Spinal cord (tissue), 10 donors: ENCODE data around the gene NLGN1. TPM values are rescaled to one million over a fixed set of nuclear protein-coding genes. Genes with fewer than 3 reads are reported as not detected.

ENCODE experiments used
- DNase-seq, 6 donors: peaks; one replicate each; pipeline versions ENCODE4 v3.0.0 to v3.0.0-alpha.2; 2013 to 2015; ENCODE audit warnings: low spot score in 6 of 6, low read depth in 4 of 6
- H3K27ac ChIP-seq: one replicate; pipeline ENCODE4 v1.5.1; 2013; ENCODE audit warnings: low read depth, low read length, control low read depth
- H3K27me3 ChIP-seq: one replicate; pipeline ENCODE4 v1.6.1; 2013; ENCODE audit warnings: low read length; ENCODE audit not compliant: control insufficient read depth, insufficient read depth
- H3K36me3 ChIP-seq: one replicate; pipeline ENCODE4 v1.6.1; 2013; ENCODE audit warnings: low read length; ENCODE audit not compliant: control insufficient read depth, insufficient read depth
- H3K4me1 ChIP-seq: one replicate; pipeline ENCODE4 v1.6.1; 2013; ENCODE audit warnings: low read length; ENCODE audit not compliant: control insufficient read depth, insufficient read depth
- H3K4me3 ChIP-seq: one replicate; pipeline ENCODE4 v1.5.1; 2013; ENCODE audit warnings: low read depth, low read length, control low read depth
- H3K9me3 ChIP-seq: one replicate; pipeline ENCODE4 v1.6.1; 2013; ENCODE audit warnings: low read length; ENCODE audit not compliant: control insufficient read depth, insufficient read depth
- WGBS: methylation state at CpG from one replicate; pipeline ENCODE4 v1.1.5; 2013; ENCODE audit warnings: missing lambda C conversion rate; ENCODE audit not compliant: insufficient coverage; 5-methylcytosine and 5-hydroxymethylcytosine counted together
- polyA plus RNA-seq, 2 donors: library from polyadenylated mRNA; unstranded; fragments of 120-200 nt; gene quantifications; one replicate each; pipeline ENCODE4 v1.2.1, GENCODE V29; 2013; ENCODE audit not compliant: insufficient read length in 2 of 2
- total RNA-seq, 2 donors: library from RNA; depleted of rRNA in 1 of 2; stranded (reverse); fragments of 120-200 nt in 1 of 2; fragments of >200 nt in 1 of 2; gene quantifications; one replicate each; pipeline versions ENCODE4 v1.2.3 to v1.2.4, GENCODE V29; 2013 to 2014
- donor health status: healthy.

The NLGN1 gene
- total and polyA plus RNA-seq, 4 donors, result 18.9 to 81.2 (median 40.0) TPM

DNA sequence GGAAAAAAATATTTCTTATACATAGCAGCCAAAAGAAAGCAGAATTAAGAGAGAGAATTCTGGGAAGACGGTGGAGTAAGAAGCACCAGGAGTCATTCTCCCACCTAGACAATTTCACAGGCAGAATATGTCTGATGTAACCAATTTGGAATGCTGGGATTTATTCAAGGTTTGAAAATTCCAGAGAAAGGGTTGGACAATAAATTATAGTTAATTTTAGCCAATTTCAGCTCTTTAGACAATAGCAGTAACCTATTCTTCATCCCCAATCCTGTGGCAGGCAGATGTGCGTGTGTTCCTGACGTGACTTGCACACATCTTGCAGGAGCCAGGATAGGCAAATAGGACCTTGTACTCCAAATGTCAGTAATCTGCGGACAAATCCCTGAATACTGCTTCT, 920.6 kb downstream of the NLGN1 start:
- Histone ChIP-seq H3K4me1 (no peaks in the 10 kb centered on the region), H3K9me3 (no peaks in the 10 kb centered on the region), H3K4me3 (no peak overlapping the region), H3K36me3 (no peaks in the 10 kb centered on the region), H3K27ac (no peak overlapping the region), H3K27me3 (no peaks in the 10 kb centered on the region)
- whole genome bisulfite sequencing, result 100% methylated on average over 2 of the region's 4 CpGs
- DNase-seq, result no peak

DNA sequence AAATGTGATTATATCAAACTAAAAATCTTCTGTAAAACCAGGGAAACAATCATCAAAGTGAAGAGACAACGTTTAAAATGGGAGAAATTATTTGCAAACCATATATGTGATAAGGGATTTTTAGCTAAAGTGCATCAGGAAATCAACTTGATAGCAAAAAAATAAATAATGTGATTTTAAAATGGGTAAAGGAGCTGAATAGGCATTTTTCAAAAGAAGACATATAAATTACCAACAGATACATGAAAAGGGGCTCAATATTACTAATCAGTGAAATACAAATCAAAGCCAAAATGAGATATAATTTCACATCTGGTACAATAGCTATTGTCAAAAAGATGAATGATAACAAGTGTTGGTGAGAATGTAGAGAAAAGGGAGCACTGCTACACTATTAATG, 924.0 kb downstream of the NLGN1 start:
- WGBS, result no CpG with 5 or more reads among the region's 1 CpG
- Histone ChIP-seq H3K36me3 (no peaks in the 10 kb centered on the region), H3K4me3 (no peak overlapping the region), H3K27ac (no peak overlapping the region), H3K4me1 (no peaks in the 10 kb centered on the region), H3K9me3 (no peaks in the 10 kb centered on the region), H3K27me3 (no peaks in the 10 kb centered on the region)
- DNase-seq, result no peak

DNA sequence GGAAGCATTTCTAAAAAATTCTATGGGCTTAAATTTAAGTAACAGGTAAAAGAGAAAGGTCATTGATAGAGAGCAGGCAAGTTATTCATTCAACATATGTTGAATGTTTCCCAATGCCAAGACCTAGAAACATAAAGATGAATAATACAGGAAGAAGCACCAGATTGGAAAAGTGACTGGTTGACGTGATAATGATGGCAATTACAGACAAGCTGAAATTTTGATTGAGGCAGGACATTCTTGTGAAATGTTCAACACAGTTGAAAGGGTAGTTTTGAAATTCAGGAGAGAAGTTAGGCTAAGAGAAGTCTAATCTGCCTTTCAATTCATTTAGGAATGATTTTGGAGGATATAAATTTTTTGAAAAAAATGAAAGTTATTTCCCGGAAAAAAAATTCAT, 925.2 kb downstream of the NLGN1 start:
- Histone ChIP-seq H3K27me3 (no peaks in the 10 kb centered on the region), H3K4me1 (no peaks in the 10 kb centered on the region), H3K36me3 (no peaks in the 10 kb centered on the region), H3K4me3 (no peak overlapping the region), H3K27ac (no peak overlapping the region), H3K9me3 (no peaks in the 10 kb centered on the region)
- DNase-seq, result no peak
- 100% methylated on average over 1 of the region's 2 CpGs for WGBS

DNA sequence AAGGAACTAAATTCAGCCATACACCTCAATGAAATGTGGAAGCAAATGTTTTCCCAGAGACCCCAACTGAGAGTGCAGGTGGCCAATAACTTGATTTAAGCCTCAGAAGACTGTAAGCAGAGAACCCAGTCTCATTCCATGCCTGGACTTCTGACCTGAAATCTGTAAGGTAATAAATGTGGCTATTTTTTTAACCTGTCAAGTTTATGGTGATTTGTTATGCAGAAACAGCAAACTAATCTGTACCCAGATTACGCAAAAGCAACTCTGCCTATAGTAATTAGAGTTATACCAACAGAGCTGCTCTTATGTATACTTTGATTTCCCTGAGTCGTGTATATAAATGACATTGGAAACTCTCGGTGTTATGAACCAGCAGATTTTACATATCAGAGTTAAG, 927.6 kb downstream of the NLGN1 start:
- no CpG with 5 or more reads among the region's 3 CpGs for WGBS
- no peaks in the 10 kb centered on the region for H3K9me3 ChIP-seq

DNA sequence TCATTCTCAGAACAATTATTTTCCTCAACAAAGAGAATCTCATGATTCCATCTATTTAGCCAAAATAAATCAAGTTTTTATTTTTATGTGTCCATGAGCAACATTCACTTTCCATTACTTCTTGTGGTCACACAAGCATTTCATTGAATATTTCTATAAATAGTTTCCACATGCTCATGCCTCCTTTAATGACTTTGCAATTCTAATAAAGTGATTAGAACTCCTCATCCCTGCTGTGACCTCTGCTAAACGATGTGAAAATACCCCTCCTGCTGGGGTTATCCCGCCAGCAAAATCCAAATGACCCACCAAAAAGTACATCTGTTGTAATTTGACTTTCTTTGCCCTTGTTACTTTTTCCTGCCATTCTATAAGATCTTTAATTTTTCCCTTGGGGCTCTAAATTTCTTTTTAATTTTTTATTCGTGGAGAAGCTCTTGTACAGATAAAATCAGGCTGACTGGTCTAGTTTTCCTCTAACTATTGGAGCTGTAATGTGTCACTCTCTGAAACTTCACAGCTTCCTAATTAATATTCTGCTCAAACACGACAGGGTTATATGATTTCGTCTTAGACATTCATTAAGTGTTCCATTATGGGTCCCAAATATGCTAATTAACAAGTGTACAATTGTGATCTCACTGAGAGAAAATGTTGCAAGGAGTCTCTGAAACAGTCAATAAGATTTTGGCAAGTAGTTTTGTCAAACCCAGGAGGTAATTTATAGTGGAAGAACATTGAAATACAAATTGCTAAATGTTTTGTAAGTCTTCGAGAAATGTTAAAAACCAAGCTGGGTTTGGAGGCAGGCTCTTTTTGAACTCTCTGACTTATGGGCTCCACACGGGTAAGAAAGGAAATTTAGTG, 928.5 kb downstream of the NLGN1 start:
- 32% methylated on average over 4 of the region's 7 CpGs for WGBS
- Histone ChIP-seq H3K4me1 (no peaks in the 10 kb centered on the region), H3K9me3 (no peaks in the 10 kb centered on the region), H3K36me3 (no peaks in the 10 kb centered on the region), H3K27ac (no peak overlapping the region), H3K4me3 (no peak overlapping the region), H3K27me3 (no peaks in the 10 kb centered on the region)
- peak in 2 of 6 donors; percentile 52 to 66 for DNase-seq

More for the DNA sequence above, 927.6 kb downstream of the NLGN1 start:
- no peak overlapping the region for H3K4me3 ChIP-seq
- no peaks in the 10 kb centered on the region for H3K4me1 ChIP-seq
- no peaks in the 10 kb centered on the region for H3K27me3 ChIP-seq
- no peak overlapping the region for H3K27ac ChIP-seq
- no peaks in the 10 kb centered on the region for H3K36me3 ChIP-seq
- no peak for DNase-seq

DNA sequence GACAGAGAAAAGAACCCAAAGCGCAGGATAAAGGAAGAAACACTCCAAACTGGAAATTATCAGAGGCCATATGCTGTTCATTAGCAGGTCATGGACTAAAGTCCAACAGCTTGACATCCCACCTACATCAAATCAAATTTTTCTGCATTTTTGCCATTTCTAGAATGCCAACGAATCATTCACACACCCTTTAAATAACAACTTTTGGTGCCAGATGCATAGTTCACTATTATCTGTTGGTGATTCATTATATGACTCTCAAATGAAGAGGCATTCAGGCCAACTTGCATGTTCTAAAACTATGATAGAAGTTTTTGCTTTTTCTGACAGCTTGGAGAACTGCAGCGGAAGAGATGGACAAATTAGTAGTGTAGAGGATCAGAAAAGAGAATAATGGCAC, 931.8 kb downstream of the NLGN1 start:
- H3K27me3 ChIP-seq, result no peaks in the 10 kb centered on the region
- no peaks in the 10 kb centered on the region for H3K9me3 ChIP-seq
- WGBS, result 100% methylated on average over 1 of the region's 3 CpGs
- DNase-seq, result no peak
- no peaks in the 10 kb centered on the region for H3K36me3 ChIP-seq
- no peak overlapping the region for H3K27ac ChIP-seq
- H3K4me1 ChIP-seq, result no peaks in the 10 kb centered on the region
- H3K4me3 ChIP-seq, result no peak overlapping the region

DNA sequence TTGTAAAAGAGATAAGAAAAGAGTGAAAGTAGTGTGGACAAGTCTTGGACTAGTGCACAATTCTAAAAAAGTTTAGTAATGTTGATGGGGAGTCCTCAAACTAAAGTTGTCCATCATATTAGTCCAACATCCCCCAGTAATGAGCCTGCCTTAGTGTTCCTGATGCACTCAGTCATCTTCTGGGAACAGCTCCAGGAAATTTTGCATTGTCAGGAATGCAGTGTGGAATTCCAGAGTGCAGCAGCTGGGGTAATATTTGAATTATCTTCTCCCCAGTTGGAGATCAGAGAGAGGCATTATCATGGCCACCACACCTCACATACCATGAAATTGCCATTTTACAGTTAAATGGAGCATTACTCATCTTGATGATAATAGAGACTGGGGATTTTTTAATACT, 932.8 kb downstream of the NLGN1 start:
- no peaks in the 10 kb centered on the region for H3K4me1 ChIP-seq
- no peaks in the 10 kb centered on the region for H3K27me3 ChIP-seq
- H3K36me3 ChIP-seq, result no peaks in the 10 kb centered on the region
- no peak overlapping the region for H3K27ac ChIP-seq
- H3K9me3 ChIP-seq, result no peaks in the 10 kb centered on the region
- DNase-seq, result no peak
- H3K4me3 ChIP-seq, result no peak overlapping the region

DNA sequence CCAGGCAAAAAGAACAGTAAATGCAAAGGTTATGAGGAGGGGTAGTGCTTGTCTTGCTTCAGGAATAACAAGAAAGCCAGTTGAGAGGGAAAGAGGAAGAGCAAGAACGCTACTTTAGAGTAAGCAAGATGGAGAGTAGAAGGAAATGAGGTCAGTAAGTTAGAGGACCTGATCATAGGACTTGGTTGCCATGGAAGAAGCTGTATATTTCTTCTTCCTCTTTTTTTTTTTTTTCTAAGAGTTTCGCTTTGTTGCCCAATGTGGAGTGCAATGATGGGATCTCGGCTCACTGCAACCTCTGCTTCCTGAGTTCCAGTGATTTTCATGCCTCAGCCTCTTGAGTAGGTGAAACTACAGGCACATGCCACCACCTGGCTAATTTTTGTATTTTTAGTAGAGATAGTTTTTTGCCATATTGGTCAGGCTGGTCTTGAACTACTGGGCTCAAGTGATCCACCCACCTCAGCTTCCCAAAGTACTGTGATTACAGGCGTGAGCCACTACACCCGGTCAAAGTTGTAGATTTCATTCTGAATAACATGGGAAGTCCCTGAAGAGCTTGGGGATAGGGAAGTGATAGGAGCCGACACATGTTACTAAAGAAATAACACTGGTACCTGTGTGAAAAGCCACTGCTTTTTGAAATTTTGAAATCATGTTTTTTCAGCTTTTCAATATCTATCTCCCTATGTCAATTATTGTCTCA, 933.7 kb downstream of the NLGN1 start:
- 100% methylated on average over 1 of the region's 6 CpGs for WGBS
- no peaks in the 10 kb centered on the region for H3K4me1 ChIP-seq

DNA sequence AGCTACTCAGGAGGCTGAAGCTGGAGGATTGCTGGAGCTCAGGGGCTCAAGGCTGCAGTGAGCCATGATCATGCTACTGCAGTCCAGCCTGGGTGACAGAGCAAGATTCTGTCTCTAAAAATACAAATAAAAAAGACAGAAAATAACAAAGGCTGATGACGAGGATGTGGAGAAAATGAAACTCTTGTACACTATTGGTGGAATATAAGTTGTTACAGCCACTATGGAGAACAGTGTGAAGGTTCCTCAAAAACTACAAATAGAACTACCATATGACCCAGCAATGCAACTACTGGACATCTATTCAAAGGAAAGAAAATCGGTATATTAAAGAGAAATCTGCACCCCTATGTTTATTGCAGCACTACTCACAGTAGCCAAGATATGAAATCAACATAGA, 934.8 kb downstream of the NLGN1 start:
- DNase-seq, result no peak
- H3K27me3 ChIP-seq, result no peaks in the 10 kb centered on the region
- no peaks in the 10 kb centered on the region for H3K36me3 ChIP-seq
- no CpG with 5 or more reads among the region's 2 CpGs for WGBS
- H3K4me3 ChIP-seq, result no peak overlapping the region
- no peaks in the 10 kb centered on the region for H3K9me3 ChIP-seq
- no peak overlapping the region for H3K27ac ChIP-seq
- no peaks in the 10 kb centered on the region for H3K4me1 ChIP-seq

More for the DNA sequence above, 933.7 kb downstream of the NLGN1 start:
- no peak for DNase-seq
- Histone ChIP-seq H3K27me3 (no peaks in the 10 kb centered on the region), H3K4me3 (no peak overlapping the region), H3K9me3 (no peaks in the 10 kb centered on the region), H3K27ac (no peak overlapping the region), H3K36me3 (no peaks in the 10 kb centered on the region)

DNA sequence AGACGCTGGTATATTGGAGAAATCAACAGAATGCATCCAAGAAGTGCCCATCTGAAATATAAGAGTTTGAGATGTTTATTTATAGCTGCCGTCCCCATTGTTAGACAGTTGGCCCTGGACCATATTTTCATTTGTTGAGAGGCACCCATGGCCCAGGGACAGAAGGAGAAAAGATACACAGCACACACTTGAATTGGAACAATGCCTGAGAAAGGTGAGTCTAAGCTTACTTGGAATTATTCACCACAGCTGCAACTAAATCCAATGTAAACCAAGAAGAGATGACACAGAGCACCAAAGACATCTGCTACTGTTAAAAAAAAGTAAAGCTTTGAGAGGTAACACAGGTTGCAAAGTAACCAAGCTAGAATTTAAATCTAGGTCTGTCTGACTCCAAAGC, 936.1 kb downstream of the NLGN1 start:
- H3K27me3 ChIP-seq, result no peaks in the 10 kb centered on the region
- no peak overlapping the region for H3K27ac ChIP-seq
- no peak overlapping the region for H3K4me3 ChIP-seq
- H3K4me1 ChIP-seq, result no peaks in the 10 kb centered on the region
- DNase-seq, result no peak
- WGBS, result 100% methylated on average over 1 of the region's 2 CpGs
- H3K9me3 ChIP-seq, result no peaks in the 10 kb centered on the region
- H3K36me3 ChIP-seq, result no peaks in the 10 kb centered on the region
